ENCODE data around the gene VPS37B. TPM values are rescaled to one million over a fixed set of nuclear protein-coding genes. Genes with fewer than 3 reads are reported as not detected.

VPS37B gene
- total and polyA plus RNA-seq, 2 donors (not counting 1 experiment from before 2014, with no cell fraction given), result 10.7 to 25.6 TPM

DNA sequence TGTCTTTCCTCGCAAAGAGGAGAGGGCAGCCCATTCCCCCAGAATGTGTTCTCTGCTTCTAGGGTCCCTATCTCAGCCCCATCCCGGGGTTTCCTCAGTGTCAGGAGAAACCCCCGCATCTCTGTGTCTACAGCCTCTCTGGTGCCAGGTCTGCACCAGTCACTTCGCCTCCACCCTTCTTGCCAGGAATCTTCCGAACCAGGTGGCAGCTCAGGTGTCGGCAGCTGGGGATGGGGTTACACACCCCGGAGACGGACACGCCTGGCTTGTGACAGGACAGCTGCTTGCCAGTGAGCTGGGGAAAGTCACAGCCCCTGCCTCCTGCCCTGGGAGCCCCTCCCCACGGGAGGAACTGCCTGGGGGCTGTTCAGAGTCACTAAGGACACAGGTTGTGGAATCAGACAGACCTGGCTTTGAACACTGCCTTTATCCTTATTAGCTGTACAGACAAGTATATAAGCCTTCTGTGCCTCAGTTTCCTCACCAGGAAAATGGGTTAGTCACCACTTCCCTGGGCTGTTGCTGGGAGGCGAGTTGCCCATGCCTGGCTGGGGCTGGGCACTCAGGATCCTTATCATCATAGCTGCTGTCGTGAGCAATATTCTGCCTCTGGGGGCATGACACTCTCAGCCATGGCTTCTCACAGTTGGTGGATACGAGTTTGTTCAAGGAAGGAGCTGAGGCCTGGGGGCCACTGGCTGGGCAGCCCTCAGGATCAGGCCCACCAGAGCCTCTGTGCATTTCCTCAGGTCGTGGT is 49.9 kb downstream of the VPS37B start:
- Histone ChIP-seq H3K36me3 (ENCODE audit: control insufficient read depth, insufficient read depth, low read length) (no peaks in the 10 kb centered on the region), H4K20me1 (ENCODE audit: control insufficient read depth, extremely low read depth, insufficient read depth, low read length) (no peaks in the 10 kb centered on the region), H3K27ac (ENCODE audit: insufficient read depth, low read length) (no peak overlapping the region), H3K4me3 (replicated peaks in 1 of 4; ENCODE audit: control extremely low read depth in 1 of 4, insufficient read depth in 1 of 4, low read depth in 3 of 4, low read length in 4 of 4) (no peak overlapping the region), H2AFZ (ENCODE audit: low read length) (no peak overlapping the region), H3K9me3 (ENCODE audit: control insufficient read depth, insufficient read depth, low read depth, low read length) (no peaks in the 10 kb centered on the region), H3K4me1 (ENCODE audit: control insufficient read depth, extremely low read depth, insufficient read depth, low read length) (peaks cover 9% of the 10 kb centered on the region), H3K27me3 (ENCODE audit: control insufficient read depth, insufficient read depth, low read length) (no peaks in the 10 kb centered on the region), H3K9ac (ENCODE audit: insufficient read depth, low read length) (no peak overlapping the region), H3K4me2 (ENCODE audit: extremely low read depth, insufficient read depth, low read length) (no peak overlapping the region), H3K79me2 (ENCODE audit: control insufficient read depth, insufficient read depth, low read length) (no peaks in the 10 kb centered on the region)
- TF ChIP-seq EZH2 (IDR thresholded peaks at IDR 0.05; ENCODE audit: low read length, missing control alignments), result no peak
- TF ChIP-seq, protein P1, sequence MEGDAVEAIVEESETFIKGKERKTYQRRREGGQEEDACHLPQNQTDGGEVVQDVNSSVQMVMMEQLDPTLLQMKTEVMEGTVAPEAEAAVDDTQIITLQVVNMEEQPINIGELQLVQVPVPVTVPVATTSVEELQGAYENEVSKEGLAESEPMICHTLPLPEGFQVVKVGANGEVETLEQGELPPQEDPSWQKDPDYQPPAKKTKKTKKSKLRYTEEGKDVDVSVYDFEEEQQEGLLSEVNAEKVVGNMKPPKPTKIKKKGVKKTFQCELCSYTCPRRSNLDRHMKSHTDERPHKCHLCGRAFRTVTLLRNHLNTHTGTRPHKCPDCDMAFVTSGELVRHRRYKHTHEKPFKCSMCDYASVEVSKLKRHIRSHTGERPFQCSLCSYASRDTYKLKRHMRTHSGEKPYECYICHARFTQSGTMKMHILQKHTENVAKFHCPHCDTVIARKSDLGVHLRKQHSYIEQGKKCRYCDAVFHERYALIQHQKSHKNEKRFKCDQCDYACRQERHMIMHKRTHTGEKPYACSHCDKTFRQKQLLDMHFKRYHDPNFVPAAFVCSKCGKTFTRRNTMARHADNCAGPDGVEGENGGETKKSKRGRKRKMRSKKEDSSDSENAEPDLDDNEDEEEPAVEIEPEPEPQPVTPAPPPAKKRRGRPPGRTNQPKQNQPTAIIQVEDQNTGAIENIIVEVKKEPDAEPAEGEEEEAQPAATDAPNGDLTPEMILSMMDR (conservative IDR thresholded peaks at IDR 0.05 in 1 of 2, IDR thresholded peaks at IDR 0.05 in 1 of 2; ENCODE audit: low read depth in 1 of 2, low read length in 2 of 2), result no peak
- DNase-seq (ENCODE audit: low read depth in 2 of 2), result no peak

DNA sequence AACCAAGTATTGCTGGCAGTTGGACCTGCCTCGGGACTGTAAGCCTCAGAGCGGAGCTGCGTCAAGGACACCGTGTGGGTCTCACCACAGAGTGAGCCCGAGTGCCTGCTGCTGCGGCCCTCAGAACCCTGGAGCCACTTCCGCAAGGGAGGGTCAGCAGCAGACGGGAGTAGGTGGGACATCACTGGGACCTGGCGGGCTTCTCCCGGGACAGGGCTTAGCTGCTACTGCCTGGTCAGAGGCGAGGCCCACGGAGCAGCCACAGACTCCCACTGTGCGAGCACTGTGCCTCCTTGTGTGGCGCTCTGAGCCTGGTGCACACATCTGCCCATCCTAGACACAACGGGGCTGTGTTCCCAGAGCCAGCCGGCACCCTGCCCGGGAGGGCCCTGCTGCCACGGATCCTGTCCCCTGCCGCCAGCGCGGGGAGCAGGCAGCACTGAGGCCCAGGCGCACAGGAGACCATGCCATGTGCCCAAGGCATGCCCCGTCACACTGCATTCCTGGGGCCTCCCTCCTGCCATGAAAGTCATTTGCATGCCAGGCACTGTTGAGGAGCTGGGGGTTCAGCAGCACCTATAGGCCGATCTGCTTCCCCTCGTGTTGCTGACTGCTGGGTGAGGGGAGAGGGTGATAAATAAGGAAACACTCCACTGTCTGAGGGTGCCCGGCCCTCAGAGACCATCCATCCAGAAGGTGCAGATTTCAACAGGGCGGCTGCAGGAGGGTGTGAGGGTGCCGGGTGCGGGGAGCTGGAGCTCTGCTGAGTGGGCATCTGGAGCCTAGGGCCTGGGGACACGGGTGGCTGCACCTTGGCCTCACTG is 50.7 kb downstream of the VPS37B start:
- H3K27ac ChIP-seq (ENCODE audit: insufficient read depth, low read length), result no peak overlapping the region
- no peak overlapping the region for H2AFZ ChIP-seq (ENCODE audit: low read length)
- H3K4me1 ChIP-seq (ENCODE audit: control insufficient read depth, extremely low read depth, insufficient read depth, low read length), result peaks cover 11% of the 10 kb centered on the region
- H3K4me2 ChIP-seq (ENCODE audit: extremely low read depth, insufficient read depth, low read length), result no peak overlapping the region
- no peaks in the 10 kb centered on the region for H4K20me1 ChIP-seq (ENCODE audit: control insufficient read depth, extremely low read depth, insufficient read depth, low read length)
- H3K9me3 ChIP-seq (ENCODE audit: control insufficient read depth, insufficient read depth, low read depth, low read length), result no peaks in the 10 kb centered on the region
- no peak overlapping the region for H3K4me3 ChIP-seq (replicated peaks in 1 of 4; ENCODE audit: control extremely low read depth in 1 of 4, insufficient read depth in 1 of 4, low read depth in 3 of 4, low read length in 4 of 4)
- TF ChIP-seq, protein P1 (conservative IDR thresholded peaks at IDR 0.05 in 1 of 2, IDR thresholded peaks at IDR 0.05 in 1 of 2; ENCODE audit: low read depth in 1 of 2, low read length in 2 of 2), result no peak
- no peak for TF ChIP-seq EZH2 (IDR thresholded peaks at IDR 0.05; ENCODE audit: low read length, missing control alignments)
- H3K36me3 ChIP-seq (ENCODE audit: control insufficient read depth, insufficient read depth, low read length), result no peaks in the 10 kb centered on the region
- DNase-seq (ENCODE audit: low read depth in 2 of 2), result no peak
- no peaks in the 10 kb centered on the region for H3K79me2 ChIP-seq (ENCODE audit: control insufficient read depth, insufficient read depth, low read length)
- H3K27me3 ChIP-seq (ENCODE audit: control insufficient read depth, insufficient read depth, low read length), result no peaks in the 10 kb centered on the region
- H3K9ac ChIP-seq (ENCODE audit: insufficient read depth, low read length), result no peak overlapping the region

DNA sequence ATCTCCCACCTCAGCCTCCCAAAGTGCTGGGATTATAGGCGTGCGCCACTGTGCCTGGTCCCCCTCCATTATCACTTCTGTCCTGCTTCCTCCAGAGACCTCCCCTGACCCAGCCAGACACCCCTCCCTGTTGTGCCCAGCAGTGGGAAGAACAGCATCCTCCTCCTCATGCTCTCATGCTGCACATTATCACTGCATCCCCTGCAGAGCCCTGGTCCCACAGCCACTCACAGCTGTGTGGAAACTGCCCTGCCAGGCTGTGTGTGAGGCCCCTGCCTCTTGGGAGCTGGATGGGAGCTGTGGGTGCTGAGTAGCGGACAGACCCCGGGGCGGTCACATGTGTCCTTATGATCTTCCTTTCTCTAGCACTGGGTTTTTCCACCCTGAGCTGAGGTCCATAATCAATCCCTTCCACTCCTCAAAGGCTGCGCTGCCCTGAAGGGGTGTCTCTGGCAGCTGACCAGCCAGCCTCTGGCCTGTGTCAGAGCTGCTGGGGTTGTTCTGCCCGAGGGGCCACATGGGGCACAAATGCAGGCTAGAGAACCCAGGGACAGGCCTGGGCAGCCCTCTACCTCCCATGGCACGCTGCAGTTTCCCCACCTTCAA is 51.5 kb downstream of the VPS37B start:
- Histone ChIP-seq H3K9ac (ENCODE audit: insufficient read depth, low read length) (no peak overlapping the region), H3K27me3 (ENCODE audit: control insufficient read depth, insufficient read depth, low read length) (no peaks in the 10 kb centered on the region), H3K4me1 (ENCODE audit: control insufficient read depth, extremely low read depth, insufficient read depth, low read length) (peaks cover 13% of the 10 kb centered on the region), H3K79me2 (ENCODE audit: control insufficient read depth, insufficient read depth, low read length) (no peaks in the 10 kb centered on the region), H3K27ac (ENCODE audit: insufficient read depth, low read length) (no peak overlapping the region), H3K4me3 (replicated peaks in 1 of 4; ENCODE audit: control extremely low read depth in 1 of 4, insufficient read depth in 1 of 4, low read depth in 3 of 4, low read length in 4 of 4) (no peak overlapping the region), H3K9me3 (ENCODE audit: control insufficient read depth, insufficient read depth, low read depth, low read length) (no peaks in the 10 kb centered on the region), H3K36me3 (ENCODE audit: control insufficient read depth, insufficient read depth, low read length) (no peaks in the 10 kb centered on the region), H4K20me1 (ENCODE audit: control insufficient read depth, extremely low read depth, insufficient read depth, low read length) (no peaks in the 10 kb centered on the region), H3K4me2 (ENCODE audit: extremely low read depth, insufficient read depth, low read length) (no peak overlapping the region), H2AFZ (ENCODE audit: low read length) (no peak overlapping the region)
- no peak for TF ChIP-seq EZH2 (IDR thresholded peaks at IDR 0.05; ENCODE audit: low read length, missing control alignments)
- no peak for DNase-seq (ENCODE audit: low read depth in 2 of 2)
